Thyroid gland (tissue), 4 donors: ENCODE results near the gene CDC42SE2.

Experiments
- CTCF ChIP-seq, 6 experiments: fragments of 200-600 bp in 3 of 6; fragments of 450-650 bp in 3 of 6; sonication (generic) in 3 of 6; IDR thresholded peaks; one replicate each; pipeline ENCODE4 v1.5.1; 2016 to 2019; ENCODE audit warnings: antibody characterized with exemption in 6 of 6, mild to moderate bottlenecking in 2 of 6, inconsistent platforms in 1 of 6, moderate library complexity in 1 of 6
- POLR2A ChIP-seq, 2 donors: fragments of 450-650 bp; IDR thresholded peaks; one replicate each; pipeline ENCODE4 v1.6.1; 2017; ENCODE audit warnings: antibody characterized with exemption in 2 of 2, mild to moderate bottlenecking in 2 of 2, moderate library complexity in 1 of 2

- TF ChIP-seq CTCF (IDR thresholded peaks at IDR 0.05) (no peak), POLR2A (IDR thresholded peaks at IDR 0.05) (no peak)
These were observed 114.0 kb downstream of the CDC42SE2 start for GRCh38 chr5:131377785-131378325.
